ENCODE data around the gene USP17L27.
"Not testable (repeated sequence)": the region's sequence is repeated elsewhere in the genome, so short reads cannot be mapped to it uniquely, and the experiment has no call there.

USP17L27 gene, protein sequence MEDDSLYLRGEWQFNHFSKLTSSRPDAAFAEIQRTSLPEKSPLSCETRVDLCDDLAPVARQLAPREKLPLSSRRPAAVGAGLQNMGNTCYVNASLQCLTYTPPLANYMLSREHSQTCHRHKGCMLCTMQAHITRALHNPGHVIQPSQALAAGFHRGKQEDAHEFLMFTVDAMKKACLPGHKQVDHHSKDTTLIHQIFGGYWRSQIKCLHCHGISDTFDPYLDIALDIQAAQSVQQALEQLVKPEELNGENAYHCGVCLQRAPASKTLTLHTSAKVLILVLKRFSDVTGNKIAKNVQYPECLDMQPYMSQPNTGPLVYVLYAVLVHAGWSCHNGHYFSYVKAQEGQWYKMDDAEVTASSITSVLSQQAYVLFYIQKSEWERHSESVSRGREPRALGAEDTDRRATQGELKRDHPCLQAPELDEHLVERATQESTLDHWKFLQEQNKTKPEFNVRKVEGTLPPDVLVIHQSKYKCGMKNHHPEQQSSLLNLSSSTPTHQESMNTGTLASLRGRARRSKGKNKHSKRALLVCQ

DNA sequence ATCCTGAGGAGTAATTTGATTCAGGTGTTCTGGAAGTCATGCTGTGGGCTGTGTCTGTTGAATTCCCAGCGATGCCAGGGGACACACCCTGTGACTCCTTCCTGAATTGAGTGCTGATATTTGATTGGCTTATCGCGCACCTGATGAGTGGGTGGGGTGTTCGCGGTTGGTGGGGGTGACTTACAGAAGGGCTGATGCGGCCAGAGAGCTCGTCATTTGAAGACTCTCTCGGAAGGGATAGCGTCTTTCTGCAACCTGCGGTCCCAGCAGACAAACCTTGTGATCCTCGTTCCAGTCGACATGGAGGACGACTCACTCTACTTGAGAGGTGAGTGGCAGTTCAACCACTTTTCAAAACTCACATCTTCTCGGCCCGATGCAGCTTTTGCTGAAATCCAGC is at the start of gene USP17L27:
Gene USP17L27, plus strand, starts transcription at position 301 of the 400 bp plus-strand sequence. Its CDS starts 0 bp downstream, at position 301.
- DNase-seq (ENCODE audit: low spot score); in situ Hi-C loops (cut with MboI; ENCODE audit: low pct_unique_long_range_greater_than_20kb, low sequenced_read_pairs, unreplicated experiment): not testable (repeated sequence)

DNA sequence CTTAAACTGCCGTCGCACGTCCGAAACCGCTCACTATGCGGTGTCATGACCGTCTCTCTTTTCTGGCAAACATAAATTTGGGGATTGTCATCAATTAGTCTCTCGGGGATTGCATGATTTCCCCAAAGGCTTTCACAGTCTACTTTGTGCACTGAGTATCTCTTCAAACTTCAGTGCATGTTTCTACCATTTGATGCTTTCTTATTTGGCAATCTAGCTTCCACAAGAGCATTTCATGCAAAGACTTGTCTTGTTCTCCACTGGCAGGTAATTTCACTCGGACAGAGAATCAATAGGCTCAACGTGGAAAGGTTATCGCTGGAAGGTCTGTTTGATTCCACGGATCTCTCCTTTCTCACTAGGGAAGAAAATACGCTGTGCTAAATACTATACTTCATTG is 19.8 kb upstream of the USP17L27 start:
- DNase-seq (ENCODE audit: low spot score); in situ Hi-C loops (cut with MboI; ENCODE audit: low pct_unique_long_range_greater_than_20kb, low sequenced_read_pairs, unreplicated experiment): not testable (repeated sequence)

DNA sequence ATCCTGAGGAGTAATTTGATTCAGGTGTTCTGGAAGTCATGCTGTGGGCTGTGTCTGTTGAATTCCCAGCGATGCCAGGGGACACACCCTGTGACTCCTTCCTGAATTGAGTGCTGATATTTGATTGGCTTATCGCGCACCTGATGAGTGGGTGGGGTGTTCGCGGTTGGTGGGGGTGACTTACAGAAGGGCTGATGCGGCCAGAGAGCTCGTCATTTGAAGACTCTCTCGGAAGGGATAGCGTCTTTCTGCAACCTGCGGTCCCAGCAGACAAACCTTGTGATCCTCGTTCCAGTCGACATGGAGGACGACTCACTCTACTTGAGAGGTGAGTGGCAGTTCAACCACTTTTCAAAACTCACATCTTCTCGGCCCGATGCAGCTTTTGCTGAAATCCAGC is 19.1 kb upstream of the USP17L27 start, which contains the start of gene USP17L24:
Gene USP17L24, plus strand, starts transcription at position 301 of the 400 bp plus-strand sequence. Its CDS starts 0 bp downstream, at position 301.
- in situ Hi-C loops (cut with MboI; ENCODE audit: low pct_unique_long_range_greater_than_20kb, low sequenced_read_pairs, unreplicated experiment): not testable (repeated sequence)

DNA sequence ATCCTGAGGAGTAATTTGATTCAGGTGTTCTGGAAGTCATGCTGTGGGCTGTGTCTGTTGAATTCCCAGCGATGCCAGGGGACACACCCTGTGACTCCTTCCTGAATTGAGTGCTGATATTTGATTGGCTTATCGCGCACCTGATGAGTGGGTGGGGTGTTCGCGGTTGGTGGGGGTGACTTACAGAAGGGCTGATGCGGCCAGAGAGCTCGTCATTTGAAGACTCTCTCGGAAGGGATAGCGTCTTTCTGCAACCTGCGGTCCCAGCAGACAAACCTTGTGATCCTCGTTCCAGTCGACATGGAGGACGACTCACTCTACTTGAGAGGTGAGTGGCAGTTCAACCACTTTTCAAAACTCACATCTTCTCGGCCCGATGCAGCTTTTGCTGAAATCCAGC is 14.3 kb upstream of the USP17L27 start, which contains the start of gene USP17L25:
Gene USP17L25, plus strand, starts transcription at position 301 of the 400 bp plus-strand sequence. Its CDS starts 0 bp downstream, at position 301.
- in situ Hi-C loops (cut with MboI; ENCODE audit: low pct_unique_long_range_greater_than_20kb, low sequenced_read_pairs, unreplicated experiment); DNase-seq (ENCODE audit: low spot score): not testable (repeated sequence)

More for the DNA sequence above, 19.1 kb upstream of the USP17L27 start, which contains the start of gene USP17L24:
- not testable (repeated sequence) for DNase-seq (ENCODE audit: low spot score)

DNA sequence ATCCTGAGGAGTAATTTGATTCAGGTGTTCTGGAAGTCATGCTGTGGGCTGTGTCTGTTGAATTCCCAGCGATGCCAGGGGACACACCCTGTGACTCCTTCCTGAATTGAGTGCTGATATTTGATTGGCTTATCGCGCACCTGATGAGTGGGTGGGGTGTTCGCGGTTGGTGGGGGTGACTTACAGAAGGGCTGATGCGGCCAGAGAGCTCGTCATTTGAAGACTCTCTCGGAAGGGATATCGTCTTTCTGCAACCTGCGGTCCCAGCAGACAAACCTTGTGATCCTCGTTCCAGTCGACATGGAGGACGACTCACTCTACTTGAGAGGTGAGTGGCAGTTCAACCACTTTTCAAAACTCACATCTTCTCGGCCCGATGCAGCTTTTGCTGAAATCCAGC is 9.6 kb upstream of the USP17L27 start, which contains the start of gene USP17L26:
Gene USP17L26, plus strand, starts transcription at position 301 of the 400 bp plus-strand sequence. Its CDS starts 0 bp downstream, at position 301.
- in situ Hi-C loops (cut with MboI; ENCODE audit: low pct_unique_long_range_greater_than_20kb, low sequenced_read_pairs, unreplicated experiment); DNase-seq (ENCODE audit: low spot score): not testable (repeated sequence)

DNA sequence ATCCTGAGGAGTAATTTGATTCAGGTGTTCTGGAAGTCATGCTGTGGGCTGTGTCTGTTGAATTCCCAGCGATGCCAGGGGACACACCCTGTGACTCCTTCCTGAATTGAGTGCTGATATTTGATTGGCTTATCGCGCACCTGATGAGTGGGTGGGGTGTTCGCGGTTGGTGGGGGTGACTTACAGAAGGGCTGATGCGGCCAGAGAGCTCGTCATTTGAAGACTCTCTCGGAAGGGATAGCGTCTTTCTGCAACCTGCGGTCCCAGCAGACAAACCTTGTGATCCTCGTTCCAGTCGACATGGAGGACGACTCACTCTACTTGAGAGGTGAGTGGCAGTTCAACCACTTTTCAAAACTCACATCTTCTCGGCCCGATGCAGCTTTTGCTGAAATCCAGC is 4.8 kb upstream of the USP17L27 start, which contains the start of gene USP17L5:
Gene USP17L5, plus strand, starts transcription at position 301 of the 400 bp plus-strand sequence. Its CDS starts 0 bp downstream, at position 301.
- in situ Hi-C loops (cut with MboI; ENCODE audit: low pct_unique_long_range_greater_than_20kb, low sequenced_read_pairs, unreplicated experiment); DNase-seq (ENCODE audit: low spot score): not testable (repeated sequence)

DNA sequence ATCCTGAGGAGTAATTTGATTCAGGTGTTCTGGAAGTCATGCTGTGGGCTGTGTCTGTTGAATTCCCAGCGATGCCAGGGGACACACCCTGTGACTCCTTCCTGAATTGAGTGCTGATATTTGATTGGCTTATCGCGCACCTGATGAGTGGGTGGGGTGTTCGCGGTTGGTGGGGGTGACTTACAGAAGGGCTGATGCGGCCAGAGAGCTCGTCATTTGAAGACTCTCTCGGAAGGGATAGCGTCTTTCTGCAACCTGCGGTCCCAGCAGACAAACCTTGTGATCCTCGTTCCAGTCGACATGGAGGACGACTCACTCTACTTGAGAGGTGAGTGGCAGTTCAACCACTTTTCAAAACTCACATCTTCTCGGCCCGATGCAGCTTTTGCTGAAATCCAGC is 4.6 kb downstream of the USP17L27 start, which contains the start of gene USP17L28:
Gene USP17L28, plus strand, starts transcription at position 301 of the 400 bp plus-strand sequence. Its CDS starts 0 bp downstream, at position 301.
- DNase-seq (ENCODE audit: low spot score); in situ Hi-C loops (cut with MboI; ENCODE audit: low pct_unique_long_range_greater_than_20kb, low sequenced_read_pairs, unreplicated experiment): not testable (repeated sequence)

DNA sequence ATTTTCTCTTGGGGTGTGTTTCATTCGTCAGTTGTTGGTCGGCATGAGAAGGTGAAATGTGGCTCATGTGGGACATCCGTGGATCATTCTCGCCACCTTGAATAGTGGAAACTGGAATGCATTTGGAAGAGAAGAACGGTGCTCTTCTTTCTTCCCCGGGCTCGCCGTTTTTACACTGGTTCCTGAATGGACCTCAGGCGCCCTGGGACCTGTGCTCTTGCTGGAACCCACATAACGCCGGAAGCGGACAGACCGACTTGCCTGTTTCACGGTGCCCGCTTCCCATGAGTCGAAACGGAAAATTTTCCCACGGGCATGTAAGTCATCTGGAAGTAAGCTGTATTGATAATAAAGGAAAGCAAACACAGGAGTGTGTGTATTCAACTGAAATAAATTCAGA is 6.9 kb downstream of the USP17L27 start:
- DNase-seq (ENCODE audit: low spot score); in situ Hi-C loops (cut with MboI; ENCODE audit: low pct_unique_long_range_greater_than_20kb, low sequenced_read_pairs, unreplicated experiment): not testable (repeated sequence)

DNA sequence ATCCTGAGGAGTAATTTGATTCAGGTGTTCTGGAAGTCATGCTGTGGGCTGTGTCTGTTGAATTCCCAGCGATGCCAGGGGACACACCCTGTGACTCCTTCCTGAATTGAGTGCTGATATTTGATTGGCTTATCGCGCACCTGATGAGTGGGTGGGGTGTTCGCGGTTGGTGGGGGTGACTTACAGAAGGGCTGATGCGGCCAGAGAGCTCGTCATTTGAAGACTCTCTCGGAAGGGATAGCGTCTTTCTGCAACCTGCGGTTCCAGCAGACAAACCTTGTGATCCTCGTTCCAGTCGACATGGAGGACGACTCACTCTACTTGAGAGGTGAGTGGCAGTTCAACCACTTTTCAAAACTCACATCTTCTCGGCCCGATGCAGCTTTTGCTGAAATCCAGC is 9.4 kb downstream of the USP17L27 start, which contains the start of gene USP17L29:
Gene USP17L29, plus strand, starts transcription at position 301 of the 400 bp plus-strand sequence. Its CDS starts 0 bp downstream, at position 301.
- in situ Hi-C loops (cut with MboI; ENCODE audit: low pct_unique_long_range_greater_than_20kb, low sequenced_read_pairs, unreplicated experiment); DNase-seq (ENCODE audit: low spot score): not testable (repeated sequence)

DNA sequence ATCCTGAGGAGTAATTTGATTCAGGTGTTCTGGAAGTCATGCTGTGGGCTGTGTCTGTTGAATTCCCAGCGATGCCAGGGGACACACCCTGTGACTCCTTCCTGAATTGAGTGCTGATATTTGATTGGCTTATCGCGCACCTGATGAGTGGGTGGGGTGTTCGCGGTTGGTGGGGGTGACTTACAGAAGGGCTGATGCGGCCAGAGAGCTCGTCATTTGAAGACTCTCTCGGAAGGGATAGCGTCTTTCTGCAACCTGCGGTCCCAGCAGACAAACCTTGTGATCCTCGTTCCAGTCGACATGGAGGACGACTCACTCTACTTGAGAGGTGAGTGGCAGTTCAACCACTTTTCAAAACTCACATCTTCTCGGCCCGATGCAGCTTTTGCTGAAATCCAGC is 18.9 kb downstream of the USP17L27 start, which contains the start of gene USP17L30:
Gene USP17L30, plus strand, starts transcription at position 301 of the 400 bp plus-strand sequence. Its CDS starts 0 bp downstream, at position 301.
- in situ Hi-C loops (cut with MboI; ENCODE audit: low pct_unique_long_range_greater_than_20kb, low sequenced_read_pairs, unreplicated experiment): not testable (repeated sequence)

DNA sequence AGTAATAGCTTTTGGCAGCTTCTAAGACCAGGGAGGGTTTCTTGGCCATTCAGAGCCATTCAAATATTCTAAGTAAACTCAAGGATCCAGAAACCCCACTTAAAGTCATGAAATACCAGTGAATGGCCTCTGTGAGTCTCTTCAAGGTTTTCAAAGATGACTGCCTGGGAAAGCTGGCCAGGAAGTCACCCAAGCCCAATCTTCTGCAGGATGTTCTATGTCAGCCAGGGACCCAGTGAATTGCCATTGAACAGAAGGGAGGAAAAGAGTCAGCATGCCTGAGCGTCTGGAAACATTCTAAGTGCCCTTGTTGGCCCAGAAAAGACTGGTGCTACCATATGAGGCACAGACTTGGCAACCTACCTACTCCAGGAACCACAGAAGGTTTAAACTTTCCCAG is 35.9 kb downstream of the USP17L27 start:
- in situ Hi-C loops (cut with MboI; ENCODE audit: low pct_unique_long_range_greater_than_20kb, low sequenced_read_pairs, unreplicated experiment); DNase-seq (ENCODE audit: low spot score): not testable (repeated sequence)

More for the DNA sequence above, 18.9 kb downstream of the USP17L27 start, which contains the start of gene USP17L30:
- not testable (repeated sequence) for DNase-seq (ENCODE audit: low spot score)

DNA sequence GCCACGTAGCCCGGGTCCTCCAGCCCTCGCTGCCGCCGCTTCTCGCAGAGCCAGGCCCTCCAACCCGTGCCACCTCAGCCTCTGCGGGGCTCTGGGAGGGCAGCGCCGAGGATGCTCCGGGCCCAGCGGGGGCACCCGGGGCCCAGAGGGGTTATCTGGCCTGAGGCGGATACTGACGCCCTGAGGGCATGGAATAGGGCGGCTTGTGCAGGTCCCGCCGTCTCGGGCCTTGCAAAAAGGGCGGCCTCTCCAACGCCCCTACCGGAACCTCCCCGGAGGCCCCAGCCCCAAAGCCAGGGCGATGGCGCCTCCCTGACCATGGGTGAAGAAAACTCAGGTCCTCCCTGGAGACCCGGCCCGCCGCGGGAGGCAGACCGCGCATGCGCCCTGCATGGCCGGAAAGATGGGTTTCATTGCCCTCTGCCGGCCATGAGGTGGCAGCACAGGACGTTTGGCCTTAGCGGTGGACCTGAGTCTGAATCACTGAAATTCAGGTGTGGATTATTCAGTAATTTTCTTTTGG is 37.1 kb downstream of the USP17L27 start:
- DNase-seq (ENCODE audit: low spot score): peak; percentile 9

More for the DNA sequence above, 37.1 kb downstream of the USP17L27 start:
- in situ Hi-C loops (cut with MboI; ENCODE audit: low pct_unique_long_range_greater_than_20kb, low sequenced_read_pairs, unreplicated experiment): not testable (repeated sequence)
- TF ChIP-seq, protein P1, sequence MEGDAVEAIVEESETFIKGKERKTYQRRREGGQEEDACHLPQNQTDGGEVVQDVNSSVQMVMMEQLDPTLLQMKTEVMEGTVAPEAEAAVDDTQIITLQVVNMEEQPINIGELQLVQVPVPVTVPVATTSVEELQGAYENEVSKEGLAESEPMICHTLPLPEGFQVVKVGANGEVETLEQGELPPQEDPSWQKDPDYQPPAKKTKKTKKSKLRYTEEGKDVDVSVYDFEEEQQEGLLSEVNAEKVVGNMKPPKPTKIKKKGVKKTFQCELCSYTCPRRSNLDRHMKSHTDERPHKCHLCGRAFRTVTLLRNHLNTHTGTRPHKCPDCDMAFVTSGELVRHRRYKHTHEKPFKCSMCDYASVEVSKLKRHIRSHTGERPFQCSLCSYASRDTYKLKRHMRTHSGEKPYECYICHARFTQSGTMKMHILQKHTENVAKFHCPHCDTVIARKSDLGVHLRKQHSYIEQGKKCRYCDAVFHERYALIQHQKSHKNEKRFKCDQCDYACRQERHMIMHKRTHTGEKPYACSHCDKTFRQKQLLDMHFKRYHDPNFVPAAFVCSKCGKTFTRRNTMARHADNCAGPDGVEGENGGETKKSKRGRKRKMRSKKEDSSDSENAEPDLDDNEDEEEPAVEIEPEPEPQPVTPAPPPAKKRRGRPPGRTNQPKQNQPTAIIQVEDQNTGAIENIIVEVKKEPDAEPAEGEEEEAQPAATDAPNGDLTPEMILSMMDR (IDR thresholded peaks at IDR 0.05; ENCODE audit: extremely low read depth, insufficient read depth, missing control alignments): peak; percentile 14

All from GM13977 (cell line).